WERI-Rb-1 (cell line): Measurements from ENCODE around the gene CLDN18.

Experiments
- DNase-seq: peaks from one replicate; pipeline ENCODE4 v3.0.0-alpha.2; 2020
- H3K27ac ChIP-seq: fragments of 250-450 bp; sonication (Bioruptor Pico); 2 replicates; pipeline ENCODE4 v1.5.1; 2020; ENCODE audit warnings: mild to moderate bottlenecking, moderate library complexity
- H3K27me3 ChIP-seq: fragments of 250-450 bp; sonication (Bioruptor Pico); 2 replicates; pipeline ENCODE4 v1.5.1; 2021; ENCODE audit warnings: mild to moderate bottlenecking, low read depth, moderate library complexity; ENCODE audit not compliant: insufficient read depth, severe bottlenecking
- H3K36me3 ChIP-seq: fragments of 250-450 bp; sonication (Bioruptor Pico); 2 replicates; pipeline ENCODE4 v1.5.1; 2020; ENCODE audit warnings: mild to moderate bottlenecking, moderate library complexity
- H3K4me3 ChIP-seq: 2 replicates; pipeline ENCODE4 v1.5.1; 2011; ENCODE audit warnings: low read depth, mild to moderate bottlenecking, control low read depth, low read length
- H3K9me3 ChIP-seq: fragments of 250-450 bp; sonication (Bioruptor Pico); 2 replicates; pipeline ENCODE4 v1.5.1; 2021; ENCODE audit warnings: mild to moderate bottlenecking, moderate library complexity; ENCODE audit not compliant: severe bottlenecking
- TF ChIP-seq, protein P1 (sequence below): IDR thresholded peaks from 2 replicates; pipeline ENCODE4 v1.5.1; 2011; ENCODE audit warnings: low read depth, mild to moderate bottlenecking, control low read depth, inconsistent platforms, low read length

The CLDN18 gene

GRCh38 chr3:137978328-137978727 lies 31.6 kb upstream of the CLDN18 start:
- no peak overlapping the region for H3K4me3 ChIP-seq
- TF ChIP-seq, protein P1, sequence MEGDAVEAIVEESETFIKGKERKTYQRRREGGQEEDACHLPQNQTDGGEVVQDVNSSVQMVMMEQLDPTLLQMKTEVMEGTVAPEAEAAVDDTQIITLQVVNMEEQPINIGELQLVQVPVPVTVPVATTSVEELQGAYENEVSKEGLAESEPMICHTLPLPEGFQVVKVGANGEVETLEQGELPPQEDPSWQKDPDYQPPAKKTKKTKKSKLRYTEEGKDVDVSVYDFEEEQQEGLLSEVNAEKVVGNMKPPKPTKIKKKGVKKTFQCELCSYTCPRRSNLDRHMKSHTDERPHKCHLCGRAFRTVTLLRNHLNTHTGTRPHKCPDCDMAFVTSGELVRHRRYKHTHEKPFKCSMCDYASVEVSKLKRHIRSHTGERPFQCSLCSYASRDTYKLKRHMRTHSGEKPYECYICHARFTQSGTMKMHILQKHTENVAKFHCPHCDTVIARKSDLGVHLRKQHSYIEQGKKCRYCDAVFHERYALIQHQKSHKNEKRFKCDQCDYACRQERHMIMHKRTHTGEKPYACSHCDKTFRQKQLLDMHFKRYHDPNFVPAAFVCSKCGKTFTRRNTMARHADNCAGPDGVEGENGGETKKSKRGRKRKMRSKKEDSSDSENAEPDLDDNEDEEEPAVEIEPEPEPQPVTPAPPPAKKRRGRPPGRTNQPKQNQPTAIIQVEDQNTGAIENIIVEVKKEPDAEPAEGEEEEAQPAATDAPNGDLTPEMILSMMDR: no peak
- peaks cover 9% of the 10 kb centered on the region for H3K9me3 ChIP-seq
- H3K27me3 ChIP-seq: no peaks in the 10 kb centered on the region
- no peak for DNase-seq
- H3K36me3 ChIP-seq: no peaks in the 10 kb centered on the region
- H3K27ac ChIP-seq: no peak overlapping the region

- TF ChIP-seq, protein P1: no peak
- Histone ChIP-seq H3K9me3 (no peaks in the 10 kb centered on the region), H3K36me3 (no peaks in the 10 kb centered on the region), H3K27ac (no peak overlapping the region), H3K27me3 (no peaks in the 10 kb centered on the region), H3K4me3 (no peak overlapping the region)
- no peak for DNase-seq
Observed at GRCh38 chr3:137987723-137988122, 22.2 kb upstream of the CLDN18 start.

DNA sequence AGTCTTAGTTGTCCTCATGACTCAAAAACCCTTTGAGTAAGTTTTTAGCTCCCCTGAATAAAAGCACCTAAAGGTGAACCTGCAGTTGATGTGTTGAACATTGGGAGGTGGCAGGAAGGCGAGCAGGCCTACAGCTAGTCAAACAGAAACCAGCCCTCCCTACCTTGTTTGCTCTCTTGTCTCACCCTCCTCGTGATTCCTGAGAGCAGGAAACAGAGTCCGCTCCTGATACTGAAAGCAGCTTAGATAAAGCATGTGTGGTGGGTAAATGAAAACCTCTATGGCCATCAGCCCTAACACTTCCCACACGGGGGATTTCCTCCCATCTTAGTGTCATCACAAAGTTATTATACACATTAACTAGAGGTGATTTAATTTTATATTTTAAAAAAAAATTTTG lies 21.8 kb upstream of the CLDN18 start:
- Histone ChIP-seq H3K9me3 (no peaks in the 10 kb centered on the region), H3K27ac (no peak overlapping the region), H3K4me3 (no peak overlapping the region), H3K36me3 (no peaks in the 10 kb centered on the region), H3K27me3 (no peaks in the 10 kb centered on the region)
- DNase-seq: no peak
- TF ChIP-seq, protein P1: no peak

GRCh38 chr3:137988982-137989381 lies 21.0 kb upstream of the CLDN18 start:
- H3K36me3 ChIP-seq: no peaks in the 10 kb centered on the region
- no peaks in the 10 kb centered on the region for H3K27me3 ChIP-seq
- no peak overlapping the region for H3K27ac ChIP-seq
- DNase-seq: no peak
- TF ChIP-seq, protein P1: no peak
- H3K4me3 ChIP-seq: no peak overlapping the region
- peaks cover 1% of the 10 kb centered on the region for H3K9me3 ChIP-seq

DNA sequence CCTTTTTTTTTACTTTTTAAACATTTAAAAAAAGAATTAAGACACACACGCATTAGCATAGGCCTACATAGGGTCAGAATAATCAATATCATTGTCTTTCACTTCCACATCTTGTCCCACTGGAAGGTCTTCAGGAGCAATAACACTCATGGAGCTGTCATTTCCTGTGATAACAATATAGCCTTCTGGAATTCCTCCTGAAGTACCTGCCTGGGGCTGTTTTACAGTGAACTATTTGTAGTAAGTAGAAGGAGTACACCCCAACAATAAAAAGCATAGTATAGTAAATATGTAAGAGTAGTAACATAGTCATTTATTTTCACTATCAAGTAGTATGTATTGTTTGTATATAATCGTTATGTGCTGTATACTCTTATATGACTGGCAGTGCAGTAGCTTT lies 19.5 kb upstream of the CLDN18 start:
- no peaks in the 10 kb centered on the region for H3K27me3 ChIP-seq
- no peak for DNase-seq
- peaks cover 6% of the 10 kb centered on the region for H3K9me3 ChIP-seq
- H3K4me3 ChIP-seq: no peak overlapping the region
- no peaks in the 10 kb centered on the region for H3K36me3 ChIP-seq
- TF ChIP-seq, protein P1: no peak
- no peak overlapping the region for H3K27ac ChIP-seq

DNA sequence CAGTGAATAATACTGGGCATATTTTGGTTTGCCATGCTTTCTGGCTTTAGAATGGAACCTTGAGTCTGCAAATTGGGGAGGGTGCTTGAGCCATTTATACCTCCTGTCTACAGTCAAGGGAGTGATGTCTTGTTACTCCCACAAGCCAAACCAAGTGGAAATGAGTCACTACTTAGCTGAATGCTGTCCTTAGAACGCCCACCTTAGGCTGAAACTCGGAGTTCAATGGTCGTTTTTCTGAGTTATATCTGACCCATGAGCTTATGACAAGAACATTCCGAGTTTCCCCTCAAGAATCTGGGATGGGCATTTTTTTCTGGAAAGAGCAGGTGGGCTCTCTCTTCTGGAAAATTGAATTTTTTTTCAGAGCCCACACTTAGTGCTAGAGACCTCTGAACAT lies 17.4 kb upstream of the CLDN18 start:
- H3K9me3 ChIP-seq: peaks cover 6% of the 10 kb centered on the region

More for the DNA sequence above, 17.4 kb upstream of the CLDN18 start:
- no peaks in the 10 kb centered on the region for H3K27me3 ChIP-seq
- no peak for DNase-seq
- no peaks in the 10 kb centered on the region for H3K36me3 ChIP-seq
- no peak overlapping the region for H3K27ac ChIP-seq
- TF ChIP-seq, protein P1: no peak
- H3K4me3 ChIP-seq: no peak overlapping the region
